ENCODE results near the gene CHMP6.

DNA sequence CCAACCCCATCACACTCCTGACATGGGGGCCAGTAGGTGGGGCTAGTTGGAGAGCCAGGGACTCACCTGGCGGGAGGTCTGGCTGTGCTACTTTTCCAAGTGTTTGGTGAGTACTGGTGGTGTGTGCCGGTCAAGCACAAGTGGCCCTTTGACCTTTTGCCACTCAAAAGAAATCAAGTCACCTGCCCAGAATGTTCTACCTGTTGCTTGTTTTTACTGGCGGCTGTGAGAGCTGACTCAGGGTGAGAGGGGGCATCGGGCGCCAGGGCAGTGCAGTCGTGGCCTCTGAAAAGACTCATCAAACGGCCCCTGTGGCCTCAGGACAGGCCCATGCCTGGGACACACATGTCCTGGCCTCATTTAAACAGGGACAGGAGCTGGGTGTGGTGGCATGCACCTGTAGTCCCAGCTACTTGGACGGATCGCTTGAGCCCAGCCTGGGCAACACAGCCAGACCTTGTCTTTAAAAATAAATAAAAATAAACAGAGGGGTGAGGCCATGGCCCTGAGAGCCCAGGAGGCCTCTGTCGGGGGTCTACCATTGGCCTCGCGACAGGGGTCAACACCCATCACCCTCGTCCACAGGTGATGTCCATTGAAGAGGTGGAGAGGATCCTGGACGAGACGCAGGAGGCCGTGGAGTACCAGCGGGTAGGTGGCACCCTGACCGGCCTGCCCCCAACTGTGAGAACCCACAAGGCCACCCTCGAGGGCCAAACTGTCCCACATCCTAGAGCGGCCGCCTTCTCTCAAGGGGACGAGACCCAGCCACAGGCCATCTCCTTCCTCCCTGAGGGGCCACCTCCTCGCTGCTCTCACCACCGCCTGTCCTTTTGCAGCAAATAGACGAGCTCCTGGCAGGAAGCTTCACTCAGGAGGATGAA, 5.0 kb downstream of the CHMP6 start:
- TF ChIP-seq, protein P1, sequence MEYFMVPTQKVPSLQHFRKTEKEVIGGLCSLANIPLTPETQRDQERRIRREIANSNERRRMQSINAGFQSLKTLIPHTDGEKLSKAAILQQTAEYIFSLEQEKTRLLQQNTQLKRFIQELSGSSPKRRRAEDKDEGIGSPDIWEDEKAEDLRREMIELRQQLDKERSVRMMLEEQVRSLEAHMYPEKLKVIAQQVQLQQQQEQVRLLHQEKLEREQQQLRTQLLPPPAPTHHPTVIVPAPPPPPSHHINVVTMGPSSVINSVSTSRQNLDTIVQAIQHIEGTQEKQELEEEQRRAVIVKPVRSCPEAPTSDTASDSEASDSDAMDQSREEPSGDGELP (CRISPR knock-in tag; IDR thresholded peaks at IDR 0.05; ENCODE audit: borderline replicate concordance), result no peak
- TF ChIP-seq HDAC2 (IDR thresholded peaks at IDR 0.05) (no peak), POLR2A (conservative IDR thresholded peaks at IDR 0.05) (no peak), NR1H2 (CRISPR knock-in tag; IDR thresholded peaks at IDR 0.05) (no peak), SMC3 (conservative IDR thresholded peaks at IDR 0.05; ENCODE audit: insufficient read depth, low read depth, low read length) (no peak), SRF (CRISPR knock-in tag; IDR thresholded peaks at IDR 0.05) (no peak), KDM2B (CRISPR knock-in tag; IDR thresholded peaks at IDR 0.05) (no peak), MAZ (CRISPR knock-in tag; conservative IDR thresholded peaks at IDR 0.05 in 1 of 2, IDR thresholded peaks at IDR 0.05 in 1 of 2) (no peak)
- TF ChIP-seq, protein P2, sequence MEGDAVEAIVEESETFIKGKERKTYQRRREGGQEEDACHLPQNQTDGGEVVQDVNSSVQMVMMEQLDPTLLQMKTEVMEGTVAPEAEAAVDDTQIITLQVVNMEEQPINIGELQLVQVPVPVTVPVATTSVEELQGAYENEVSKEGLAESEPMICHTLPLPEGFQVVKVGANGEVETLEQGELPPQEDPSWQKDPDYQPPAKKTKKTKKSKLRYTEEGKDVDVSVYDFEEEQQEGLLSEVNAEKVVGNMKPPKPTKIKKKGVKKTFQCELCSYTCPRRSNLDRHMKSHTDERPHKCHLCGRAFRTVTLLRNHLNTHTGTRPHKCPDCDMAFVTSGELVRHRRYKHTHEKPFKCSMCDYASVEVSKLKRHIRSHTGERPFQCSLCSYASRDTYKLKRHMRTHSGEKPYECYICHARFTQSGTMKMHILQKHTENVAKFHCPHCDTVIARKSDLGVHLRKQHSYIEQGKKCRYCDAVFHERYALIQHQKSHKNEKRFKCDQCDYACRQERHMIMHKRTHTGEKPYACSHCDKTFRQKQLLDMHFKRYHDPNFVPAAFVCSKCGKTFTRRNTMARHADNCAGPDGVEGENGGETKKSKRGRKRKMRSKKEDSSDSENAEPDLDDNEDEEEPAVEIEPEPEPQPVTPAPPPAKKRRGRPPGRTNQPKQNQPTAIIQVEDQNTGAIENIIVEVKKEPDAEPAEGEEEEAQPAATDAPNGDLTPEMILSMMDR (IDR thresholded peaks at IDR 0.05 in 2 of 3, conservative IDR thresholded peaks at IDR 0.05 in 1 of 3; ENCODE audit: insufficient read depth in 2 of 3, low read depth in 1 of 3, low read length in 3 of 3), result no peak
- TF ChIP-seq, protein P3, sequence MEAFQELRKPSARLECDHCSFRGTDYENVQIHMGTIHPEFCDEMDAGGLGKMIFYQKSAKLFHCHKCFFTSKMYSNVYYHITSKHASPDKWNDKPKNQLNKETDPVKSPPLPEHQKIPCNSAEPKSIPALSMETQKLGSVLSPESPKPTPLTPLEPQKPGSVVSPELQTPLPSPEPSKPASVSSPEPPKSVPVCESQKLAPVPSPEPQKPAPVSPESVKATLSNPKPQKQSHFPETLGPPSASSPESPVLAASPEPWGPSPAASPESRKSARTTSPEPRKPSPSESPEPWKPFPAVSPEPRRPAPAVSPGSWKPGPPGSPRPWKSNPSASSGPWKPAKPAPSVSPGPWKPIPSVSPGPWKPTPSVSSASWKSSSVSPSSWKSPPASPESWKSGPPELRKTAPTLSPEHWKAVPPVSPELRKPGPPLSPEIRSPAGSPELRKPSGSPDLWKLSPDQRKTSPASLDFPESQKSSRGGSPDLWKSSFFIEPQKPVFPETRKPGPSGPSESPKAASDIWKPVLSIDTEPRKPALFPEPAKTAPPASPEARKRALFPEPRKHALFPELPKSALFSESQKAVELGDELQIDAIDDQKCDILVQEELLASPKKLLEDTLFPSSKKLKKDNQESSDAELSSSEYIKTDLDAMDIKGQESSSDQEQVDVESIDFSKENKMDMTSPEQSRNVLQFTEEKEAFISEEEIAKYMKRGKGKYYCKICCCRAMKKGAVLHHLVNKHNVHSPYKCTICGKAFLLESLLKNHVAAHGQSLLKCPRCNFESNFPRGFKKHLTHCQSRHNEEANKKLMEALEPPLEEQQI (IDR thresholded peaks at IDR 0.05), result no peak
